H1 (cell line): ENCODE measurements around the gene RBM27. TPM values are rescaled to one million over a fixed set of nuclear protein-coding genes. Genes with fewer than 3 reads are reported as not detected.
"Not testable (repeated sequence)": the region's sequence is repeated elsewhere in the genome, so short reads cannot be mapped to it uniquely, and the experiment has no call there.

ENCODE experiments used
- CTCF ChIA-PET: fragments of 300-600 bp; sonication (Branson Sonifier 250); formaldehyde crosslinking; loops from one replicate; lab custom pipeline; 2021; ENCODE audit not compliant: partially characterized antibody; lab: Charles Lee
- POLR2A ChIA-PET: fragments of 300-600 bp; sonication (Branson Sonifier 250); formaldehyde crosslinking; loops from one replicate; lab custom pipeline; 2021; ENCODE audit warnings: inconsistent platforms; ENCODE audit not compliant: partially characterized antibody; lab: Charles Lee
- DNase-seq, 2 experiments: peaks; one replicate each; pipeline versions ENCODE4 v3.0.0 to v3.0.0-alpha.2; 2010 to 2022; ENCODE audit warnings: low spot score in 2 of 2, low read depth in 1 of 2, mixed read lengths in 1 of 2
- FAIRE-seq: peaks from 2 replicates; lab custom pipeline; 2011; peaks lifted over from hg19 to GRCh38; lab: Jason Lieb, UNC
- H2AFZ ChIP-seq: 2 replicates; pipeline ENCODE4 v1.8.1; 2012; ENCODE audit warnings: low read length, inconsistent platforms
- H2AK5ac ChIP-seq: 2 replicates; pipeline ENCODE4 v1.6.1; 2013; ENCODE audit warnings: low read depth, low read length
- H2BK120ac ChIP-seq: replicated peaks from 2 replicates; pipeline ENCODE3; 2013; ENCODE audit warnings: low read depth, low read length, inconsistent platforms
- H2BK12ac ChIP-seq: 2 replicates; pipeline ENCODE4 v1.6.1; 2013; ENCODE audit warnings: low read depth, low read length
- H2BK15ac ChIP-seq: 2 replicates; pipeline ENCODE4 v1.6.1; 2013; ENCODE audit warnings: low read length
- H2BK20ac ChIP-seq: 2 replicates; pipeline ENCODE4 v1.6.1; 2013; ENCODE audit warnings: low read length
- H2BK5ac ChIP-seq: 2 replicates; pipeline ENCODE4 v1.6.1; 2013; ENCODE audit warnings: low read depth, low read length
- H3K14ac ChIP-seq: 2 replicates; pipeline ENCODE4 v1.6.1; 2013; ENCODE audit warnings: inconsistent platforms; ENCODE audit not compliant: insufficient read length
- H3K18ac ChIP-seq: 2 replicates; pipeline ENCODE4 v1.6.1; 2013; ENCODE audit warnings: low read length; ENCODE audit errors: extremely low read depth
- H3K23ac ChIP-seq: 2 replicates; pipeline ENCODE4 v1.6.1; 2013; ENCODE audit warnings: inconsistent platforms; ENCODE audit not compliant: insufficient read length
- H3K23me2 ChIP-seq: 2 replicates; pipeline ENCODE4 v1.6.1; 2013; ENCODE audit warnings: low read depth, low read length
- H3K27ac ChIP-seq: 2 replicates; pipeline ENCODE4 v1.6.1; 2011; ENCODE audit warnings: low read depth, low read length, inconsistent platforms
- H3K27me3 ChIP-seq, 4 experiments: replicated peaks in 1 of 4; 1 replicate in 1 of 4; 2 replicates in 3 of 4; pipeline versions ENCODE4 v1.6.1 to v1.8.1; 2011 to 2013; ENCODE audit warnings: low read length in 3 of 4, mild to moderate bottlenecking in 3 of 4, inconsistent platforms in 2 of 4, mixed read lengths in 2 of 4, moderate library complexity in 1 of 4; ENCODE audit not compliant: control insufficient read depth in 3 of 4, insufficient read depth in 3 of 4; ENCODE audit errors: extremely low read depth in 1 of 4
- H3K36me3 ChIP-seq, 4 experiments: 2 replicates each; pipeline versions ENCODE4 v1.6.1 to v1.8.1; 2011 to 2013; ENCODE audit warnings: mild to moderate bottlenecking in 4 of 4, low read length in 3 of 4, moderate library complexity in 2 of 4, control low read depth in 1 of 4, inconsistent platforms in 1 of 4; ENCODE audit not compliant: insufficient read depth in 4 of 4, control insufficient read depth in 2 of 4
- H3K4ac ChIP-seq: replicated peaks from 2 replicates; pipeline ENCODE3; 2013; ENCODE audit warnings: low read length, low read depth, mixed read lengths, inconsistent platforms; ENCODE audit not compliant: insufficient read length
- H3K4me1 ChIP-seq, 4 experiments: replicated peaks in 1 of 4; 1 replicate in 1 of 4; 2 replicates in 3 of 4; pipeline versions ENCODE4 v1.6.1 to v1.8.1; 2011 to 2013; ENCODE audit warnings: low read length in 3 of 4, inconsistent platforms in 2 of 4, mixed read lengths in 1 of 4; ENCODE audit not compliant: insufficient read depth in 4 of 4, control insufficient read depth in 3 of 4
- H3K4me2 ChIP-seq, 2 experiments: 2 replicates each; pipeline versions ENCODE4 v1.6.1 to v1.8.1; 2011 to 2013; ENCODE audit warnings: low read depth in 2 of 2, low read length in 2 of 2, control low read depth in 1 of 2, inconsistent platforms in 1 of 2, mild to moderate bottlenecking in 1 of 2; ENCODE audit not compliant: insufficient read depth in 1 of 2
- H3K4me3 ChIP-seq, 4 experiments: fragments of 200-600, 300-600 bp in 1 of 4; sonication (generic), shearing (Covaris generic), sonication (Bioruptor Twin) in 1 of 4; 2 replicates each; pipeline versions ENCODE4 v1.5.1 to v1.8.1; 2011 to 2016; ENCODE audit warnings: low read length in 4 of 4, low read depth in 3 of 4, control low read depth in 2 of 4, inconsistent platforms in 2 of 4, mild to moderate bottlenecking in 2 of 4, mixed read lengths in 1 of 4, moderate library complexity in 1 of 4; ENCODE audit not compliant: insufficient read depth in 2 of 4; ENCODE audit errors: extremely low read depth in 1 of 4
- H3K56ac ChIP-seq: replicated peaks from 2 replicates; pipeline ENCODE3; 2013; ENCODE audit warnings: low read depth, mild to moderate bottlenecking, mixed read lengths, low read length, inconsistent platforms; ENCODE audit not compliant: insufficient read length
- H3K79me1 ChIP-seq: 2 replicates; pipeline ENCODE4 v1.6.1; 2013; ENCODE audit warnings: low read depth, low read length, control low read depth
- H3K79me2 ChIP-seq, 2 experiments: 2 replicates each; pipeline versions ENCODE4 v1.6.1 to v1.8.1; 2012 to 2013; ENCODE audit warnings: low read length in 2 of 2, mild to moderate bottlenecking in 2 of 2, inconsistent platforms in 1 of 2; ENCODE audit not compliant: insufficient read depth in 2 of 2, control insufficient read depth in 1 of 2
- H3K9ac ChIP-seq, 4 experiments: replicated peaks in 1 of 4; 1 replicate in 1 of 4; 2 replicates in 3 of 4; pipeline versions ENCODE4 v1.6.1 to v1.8.1; 2011 to 2013; ENCODE audit warnings: low read depth in 3 of 4, low read length in 3 of 4, control low read depth in 2 of 4, mild to moderate bottlenecking in 2 of 4, moderate library complexity in 2 of 4, inconsistent platforms in 1 of 4; ENCODE audit errors: extremely low read depth in 1 of 4
- H3K9me3 ChIP-seq, 2 experiments: 2 replicates each; pipeline versions ENCODE4 v1.6.1 to v1.8.1; 2012 to 2013; ENCODE audit warnings: mild to moderate bottlenecking in 2 of 2, moderate library complexity in 2 of 2, control low read depth in 1 of 2, inconsistent platforms in 1 of 2, low read depth in 1 of 2, low read length in 1 of 2, mixed read lengths in 1 of 2; ENCODE audit not compliant: insufficient read depth in 2 of 2
- H4K20me1 ChIP-seq, 2 experiments: replicated peaks in 1 of 2; 2 replicates each; pipeline versions ENCODE3 to v1.8.1; 2011 to 2013; ENCODE audit warnings: inconsistent platforms in 2 of 2, low read length in 2 of 2, mild to moderate bottlenecking in 1 of 2; ENCODE audit not compliant: insufficient read depth in 2 of 2, control insufficient read depth in 1 of 2
- H4K5ac ChIP-seq: 2 replicates; pipeline ENCODE4 v1.6.1; 2013; ENCODE audit warnings: low read length, low read depth, mixed read lengths, inconsistent platforms; ENCODE audit not compliant: insufficient read length
- H4K8ac ChIP-seq: 2 replicates; pipeline ENCODE4 v1.8.0; 2013; ENCODE audit warnings: mild to moderate bottlenecking, moderate library complexity, low read length, inconsistent platforms; ENCODE audit not compliant: insufficient read depth; ENCODE audit errors: extremely low read depth
- H4K91ac ChIP-seq: replicated peaks from 2 replicates; pipeline ENCODE3; 2013; ENCODE audit warnings: low read length, mixed read lengths, inconsistent platforms; ENCODE audit not compliant: insufficient read length
- WGBS, 2 experiments: shearing (Covaris generic) in 1 of 2; methylation state at CpG; one replicate each; pipeline versions ENCODE4 v1.1.6 to v1.1.7; 2013 to 2015; ENCODE audit warnings: low lambda C conversion rate in 2 of 2, mixed read lengths in 2 of 2, inconsistent platforms in 1 of 2, low coverage in 1 of 2, missing lambda C conversion rate in 1 of 2; ENCODE audit not compliant: insufficient replicate concordance in 2 of 2, insufficient coverage in 1 of 2, insufficient read length in 1 of 2; ENCODE audit errors: extremely low coverage in 1 of 2, missing lambda C conversion rate in 1 of 2; 5-methylcytosine and 5-hydroxymethylcytosine counted together
- polyA plus RNA-seq, 7 experiments: library from polyadenylated mRNA; depleted of rRNA in 3 of 7; stranded (reverse) in 5 of 7; unstranded in 2 of 7; fragments of >200 nt in 5 of 7; fragments of 200-250 nt in 2 of 7; gene quantifications; 1 replicate in 5 of 7; 2 replicates in 1 of 7; 4 replicates in 1 of 7; pipeline versions ENCODE4 v1.2.1 to v1.2.3, GENCODE V29; 2011 to 2013; ENCODE audit warnings: missing spikeins in 2 of 7, mixed read lengths in 2 of 7
- total RNA-seq: library from RNA; stranded (reverse); fragmentation: NEBNext Ultra II Directional; extraction: Animal tissue kit (Norgen Biotek cat#: 25700); gene quantifications from 2 replicates; pipeline ENCODE4 v1.2.1, GENCODE V29; 2021

Gene RBM27
- total and polyA plus RNA-seq, 2 of the 8 experiments (the other 6 are each of a cell fraction or from before 2014, with no cell fraction given) = 13.1 to 42.9 TPM

DNA sequence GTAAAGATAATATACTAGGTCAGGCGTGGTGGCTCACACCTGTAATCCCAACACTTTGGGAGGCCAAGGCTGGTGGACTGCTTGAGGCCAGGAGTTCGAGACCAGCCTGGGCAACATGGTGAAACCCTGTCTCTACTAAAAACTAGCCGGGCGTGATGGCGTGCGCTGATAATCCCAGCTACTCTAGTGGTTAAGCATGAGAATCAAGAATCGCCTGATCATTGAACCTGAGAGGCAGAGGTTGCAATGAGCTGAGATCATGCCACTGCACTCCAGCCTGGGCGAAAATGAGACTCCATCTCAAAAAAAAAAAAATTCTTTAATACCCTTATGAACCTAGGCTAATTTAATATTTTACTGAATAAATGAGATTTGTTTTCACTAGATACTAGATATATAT lies 30.4 kb upstream of the RBM27 start:
- H3K23ac ChIP-seq, H3K9me3 ChIP-seq, H4K91ac ChIP-seq, H3K4me1 ChIP-seq, H3K9ac ChIP-seq, H3K18ac ChIP-seq, FAIRE-seq, H3K4me2 ChIP-seq, H3K56ac ChIP-seq, H3K14ac ChIP-seq, H2AK5ac ChIP-seq, DNase-seq, H2BK20ac ChIP-seq, H4K20me1 ChIP-seq, H4K8ac ChIP-seq, H3K4ac ChIP-seq, H2BK5ac ChIP-seq, H3K4me3 ChIP-seq, H2AFZ ChIP-seq, H3K27ac ChIP-seq, H4K5ac ChIP-seq, H3K79me1 ChIP-seq, H3K27me3 ChIP-seq, H2BK120ac ChIP-seq, H3K23me2 ChIP-seq, H2BK15ac ChIP-seq, H2BK12ac ChIP-seq: not testable (repeated sequence)
- ChIA-PET POLR2A (interaction anchor here (0.6 to 2.1 kb wide), 13 partner anchors 10 to 304 kb away, joined by 3 to 12 read pairs (median 3); no protein-coding TSS in a partner anchor), CTCF (interaction anchor here (1.0 to 1.5 kb wide), 4 partner anchors 11 to 51 kb away, joined by 3 to 5 read pairs (median 4); no protein-coding TSS in a partner anchor)
- 88% methylated on average over 8 of the region's 8 CpGs; no CpG with 5 or more reads in 1 of the 2 experiments for WGBS, 2 experiments
- H3K79me2 ChIP-seq = peaks cover 0 to 32% of the 10 kb centered on the region in 2 experiments; a peak in 2 of 4 replicates
- peaks cover 11 to 73% (median 45%) of the 10 kb centered on the region in 4 experiments for H3K36me3 ChIP-seq
